Sigmoid colon (tissue), 3 donors: ENCODE measurements around the gene ATP6AP1.

ENCODE experiments used
- CTCF ChIP-seq, 4 experiments: fragments of 450-650 bp in 3 of 4; fragments of 200-600 bp in 1 of 4; IDR thresholded peaks; one replicate each; pipeline ENCODE4 v1.5.1; 2016 to 2019; ENCODE audit warnings: antibody characterized with exemption in 4 of 4, mild to moderate bottlenecking in 3 of 4, moderate library complexity in 2 of 4
- POLR2A ChIP-seq, 2 donors: fragments of 450-650 bp; IDR thresholded peaks; one replicate each; pipeline ENCODE4 v1.6.1; 2016; ENCODE audit warnings: antibody characterized with exemption in 2 of 2, mild to moderate bottlenecking in 2 of 2, moderate library complexity in 2 of 2

- TF ChIP-seq CTCF (IDR thresholded peaks at IDR 0.05): no peak
- no peak for TF ChIP-seq POLR2A (IDR thresholded peaks at IDR 0.05)
Measured at GRCh38 chrX:154432210-154432609, 3.7 kb downstream of the ATP6AP1 start.
